ENCODE data around the gene TMEM59. TPM values are rescaled to one million over a fixed set of nuclear protein-coding genes. Genes with fewer than 3 reads are reported as not detected.
A peak's percentile ranks its signal among the peaks of the same experiment; 100 is the strongest.

Gene TMEM59, protein sequence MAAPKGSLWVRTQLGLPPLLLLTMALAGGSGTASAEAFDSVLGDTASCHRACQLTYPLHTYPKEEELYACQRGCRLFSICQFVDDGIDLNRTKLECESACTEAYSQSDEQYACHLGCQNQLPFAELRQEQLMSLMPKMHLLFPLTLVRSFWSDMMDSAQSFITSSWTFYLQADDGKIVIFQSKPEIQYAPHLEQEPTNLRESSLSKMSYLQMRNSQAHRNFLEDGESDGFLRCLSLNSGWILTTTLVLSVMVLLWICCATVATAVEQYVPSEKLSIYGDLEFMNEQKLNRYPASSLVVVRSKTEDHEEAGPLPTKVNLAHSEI
- total RNA-seq (2022) (116 TPM in 2 replicates), Bru-seq, nascent RNA (percentile 65 among the genes with signal in this experiment), BruChase-seq, experiment 1, labeled RNA remaining after a 2-hour chase (percentile 67 among the genes with signal in this experiment), BruChase-seq, experiment 2, labeled RNA remaining after a 6-hour chase (percentile 76 among the genes with signal in this experiment)
- long read RNA-seq, full-length matches to known transcripts: 197 of 290 reads
- long read RNA-seq, partial matches to known transcripts: 1 of 290 reads
- long read RNA-seq, other reads (novel, unspliced or antisense): 92 of 290 reads

DNA sequence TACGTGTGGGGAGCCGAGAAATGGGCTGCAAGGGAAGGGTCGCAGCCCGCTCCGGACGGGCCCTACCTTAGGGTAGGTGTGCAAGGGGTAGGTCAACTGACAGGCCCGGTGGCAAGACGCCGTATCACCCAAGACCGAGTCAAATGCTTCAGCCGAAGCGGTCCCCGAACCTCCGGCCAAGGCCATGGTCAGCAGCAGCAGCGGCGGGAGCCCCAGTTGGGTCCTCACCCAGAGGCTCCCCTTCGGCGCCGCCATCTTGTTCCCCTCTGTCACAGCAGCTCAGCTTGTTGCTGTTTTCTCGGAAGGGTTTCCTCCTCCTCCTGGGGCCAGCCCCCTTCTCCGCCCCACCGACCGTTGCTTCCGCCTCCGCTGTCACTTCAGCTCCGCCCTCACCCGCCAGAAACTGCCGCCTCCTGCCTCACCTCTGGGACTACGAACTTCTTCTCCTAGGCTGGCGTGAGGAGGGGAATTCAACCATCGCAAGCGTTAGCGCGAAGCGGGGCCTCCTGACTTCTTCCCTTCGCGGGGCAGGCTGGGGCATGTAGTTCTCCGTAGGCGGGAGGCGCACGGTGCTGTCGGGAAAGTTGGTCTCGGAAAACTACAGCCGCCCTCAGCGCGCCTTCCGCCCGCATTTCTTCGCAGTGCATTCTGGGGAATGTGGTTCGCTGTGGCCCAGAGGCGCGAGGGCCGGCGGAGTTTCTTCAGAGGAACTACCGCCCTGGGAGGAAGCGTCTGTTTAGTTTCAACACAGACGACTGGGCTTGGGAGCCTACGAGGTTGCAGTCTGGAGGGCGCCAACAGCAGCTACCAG lies at the start of gene TMEM59, which contains the start of gene TCEANC2:
Gene TMEM59 (minus strand): TSS at position 271 of the 811 bp plus-strand sequence. CDS start 16 bp downstream, at position 255.
Gene TCEANC2 (plus strand): TSS at position 675 of the 811 bp plus-strand sequence. CDS start 815 bp downstream, outside the sequence.
- Mint-ChIP-seq H3K4me1 (ENCODE audit: low read depth, unreplicated experiment) (no peaks in the 10 kb centered on the region), H3K4me3 (ENCODE audit: unreplicated experiment) (no peak within 1 kb of the TSS), H3K9me3 (ENCODE audit: unreplicated experiment) (no peaks in the 10 kb centered on the region), H3K36me3 (ENCODE audit: insufficient read depth, unreplicated experiment) (peaks cover 6% of the 10 kb centered on the region), H3K27ac (ENCODE audit: unreplicated experiment) (no peak within 1 kb of the TSS), H3K27me3 (ENCODE audit: insufficient read depth, unreplicated experiment) (no peaks in the 10 kb centered on the region)
- Histone ChIP-seq H3K27me3 (replicated peaks; ENCODE audit: control insufficient read depth, insufficient read depth, low read length) (no peaks in the 10 kb centered on the region), H3K36me3 (ENCODE audit: control insufficient read depth, insufficient read depth, low read length) (no peaks in the 10 kb centered on the region), H3K4me3 (ENCODE audit: low read depth, low read length) (peak within 1 kb of the TSS; percentile 82), H3K4me1 (no peaks in the 10 kb centered on the region), H3K9me3 (no peaks in the 10 kb centered on the region)
- no TSS peak for BruUV-seq (replicated peaks)
- TF ChIP-seq, protein P1, sequence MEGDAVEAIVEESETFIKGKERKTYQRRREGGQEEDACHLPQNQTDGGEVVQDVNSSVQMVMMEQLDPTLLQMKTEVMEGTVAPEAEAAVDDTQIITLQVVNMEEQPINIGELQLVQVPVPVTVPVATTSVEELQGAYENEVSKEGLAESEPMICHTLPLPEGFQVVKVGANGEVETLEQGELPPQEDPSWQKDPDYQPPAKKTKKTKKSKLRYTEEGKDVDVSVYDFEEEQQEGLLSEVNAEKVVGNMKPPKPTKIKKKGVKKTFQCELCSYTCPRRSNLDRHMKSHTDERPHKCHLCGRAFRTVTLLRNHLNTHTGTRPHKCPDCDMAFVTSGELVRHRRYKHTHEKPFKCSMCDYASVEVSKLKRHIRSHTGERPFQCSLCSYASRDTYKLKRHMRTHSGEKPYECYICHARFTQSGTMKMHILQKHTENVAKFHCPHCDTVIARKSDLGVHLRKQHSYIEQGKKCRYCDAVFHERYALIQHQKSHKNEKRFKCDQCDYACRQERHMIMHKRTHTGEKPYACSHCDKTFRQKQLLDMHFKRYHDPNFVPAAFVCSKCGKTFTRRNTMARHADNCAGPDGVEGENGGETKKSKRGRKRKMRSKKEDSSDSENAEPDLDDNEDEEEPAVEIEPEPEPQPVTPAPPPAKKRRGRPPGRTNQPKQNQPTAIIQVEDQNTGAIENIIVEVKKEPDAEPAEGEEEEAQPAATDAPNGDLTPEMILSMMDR (IDR thresholded peaks at IDR 0.05; ENCODE audit: insufficient read depth in 1 of 2, low read depth in 1 of 2, low read length in 1 of 2, severe bottlenecking in 1 of 2, unreplicated experiment in 1 of 2): no peak
- intact Hi-C loops (cut with micrococcal nuclease; ENCODE audit: unreplicated experiment): loop anchor here (1.0 to 2.0 kb wide), 2 partner anchors 24 to 215 kb away; partner anchors contain the start of gene NDC1
- DNase-seq: peak; percentile 95 to 97
- CTCF ChIA-PET: interaction anchor here (0.6 to 1.5 kb wide), 2 partner anchors 29 to 726 kb away, joined by 3 read pairs; no protein-coding TSS in a partner anchor
- POLR2A ChIA-PET: interaction anchor here (1.7 kb wide), 1 partner anchor 107 kb away, joined by 10 read pairs; the partner anchor contains the start of genes IFT25 and LRRC42

DNA sequence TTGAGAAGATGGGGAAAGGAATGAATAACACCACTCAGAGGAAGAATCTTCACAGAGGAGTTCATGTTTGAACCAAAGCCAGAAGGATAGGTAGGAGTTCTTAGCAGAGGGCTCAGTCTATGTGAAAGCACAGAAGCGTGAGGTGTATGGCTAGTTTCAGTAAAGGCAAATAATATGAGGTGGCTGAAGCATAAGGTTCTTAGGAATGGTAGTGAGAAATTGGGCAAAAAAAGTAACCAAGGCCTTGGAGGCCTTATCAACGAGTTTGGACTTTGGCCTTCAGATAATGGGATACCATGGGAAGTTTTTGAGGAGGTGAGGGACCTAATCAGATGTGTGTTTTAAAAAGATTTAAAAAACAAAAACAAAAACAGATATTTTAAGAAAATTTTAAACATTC lies 47.5 kb upstream of the TMEM59 start:
- H3K9me3 Mint-ChIP-seq (ENCODE audit: unreplicated experiment): no peaks in the 10 kb centered on the region
- Histone ChIP-seq H3K4me1 (no peaks in the 10 kb centered on the region), H3K9me3 (no peaks in the 10 kb centered on the region), H3K27me3 (replicated peaks; ENCODE audit: control insufficient read depth, insufficient read depth, low read length) (no peaks in the 10 kb centered on the region), H3K4me3 (ENCODE audit: low read depth, low read length) (no peak overlapping the region), H3K36me3 (ENCODE audit: control insufficient read depth, insufficient read depth, low read length) (no peaks in the 10 kb centered on the region)
- peaks cover 6% of the 10 kb centered on the region for H3K4me1 Mint-ChIP-seq (ENCODE audit: low read depth, unreplicated experiment)
- POLR2A ChIA-PET: no interaction called here
- no peaks in the 10 kb centered on the region for H3K36me3 Mint-ChIP-seq (ENCODE audit: insufficient read depth, unreplicated experiment)
- TF ChIP-seq, protein P1 (IDR thresholded peaks at IDR 0.05; ENCODE audit: insufficient read depth in 1 of 2, low read depth in 1 of 2, low read length in 1 of 2, severe bottlenecking in 1 of 2, unreplicated experiment in 1 of 2): no peak
- no peak overlapping the region for H3K4me3 Mint-ChIP-seq (ENCODE audit: unreplicated experiment)
- H3K27me3 Mint-ChIP-seq (ENCODE audit: insufficient read depth, unreplicated experiment): no peaks in the 10 kb centered on the region
- BruUV-seq (replicated peaks): no TSS peak
- DNase-seq: no peak
- CTCF ChIA-PET: no interaction called here
- intact Hi-C loops (cut with micrococcal nuclease; ENCODE audit: unreplicated experiment): no loop called here
- no peak overlapping the region for H3K27ac Mint-ChIP-seq (ENCODE audit: unreplicated experiment)
